Astrocyte of the spinal cord (primary cell): ENCODE data around the gene SIRPB2.

Experiments
- DNase-seq: peaks from one replicate; pipeline ENCODE4 v3.0.0; 2011; ENCODE audit warnings: low read depth, low spot score
- H3K4me3 ChIP-seq: 2 replicates; pipeline ENCODE4 v1.5.1; 2011; ENCODE audit warnings: low read depth, mild to moderate bottlenecking, low read length, moderate library complexity
- in situ Hi-C: cut with HindIII; loops from 2 replicates; pipeline ENCODE4 v1.10.0; 2017; ENCODE audit warnings: low sequenced_read_pairs
- TF ChIP-seq, protein P1 (sequence below): IDR thresholded peaks from 2 replicates; pipeline ENCODE4 v1.5.1; 2012; ENCODE audit warnings: low read depth, mild to moderate bottlenecking, low read length, inconsistent platforms

The SIRPB2 gene

DNA sequence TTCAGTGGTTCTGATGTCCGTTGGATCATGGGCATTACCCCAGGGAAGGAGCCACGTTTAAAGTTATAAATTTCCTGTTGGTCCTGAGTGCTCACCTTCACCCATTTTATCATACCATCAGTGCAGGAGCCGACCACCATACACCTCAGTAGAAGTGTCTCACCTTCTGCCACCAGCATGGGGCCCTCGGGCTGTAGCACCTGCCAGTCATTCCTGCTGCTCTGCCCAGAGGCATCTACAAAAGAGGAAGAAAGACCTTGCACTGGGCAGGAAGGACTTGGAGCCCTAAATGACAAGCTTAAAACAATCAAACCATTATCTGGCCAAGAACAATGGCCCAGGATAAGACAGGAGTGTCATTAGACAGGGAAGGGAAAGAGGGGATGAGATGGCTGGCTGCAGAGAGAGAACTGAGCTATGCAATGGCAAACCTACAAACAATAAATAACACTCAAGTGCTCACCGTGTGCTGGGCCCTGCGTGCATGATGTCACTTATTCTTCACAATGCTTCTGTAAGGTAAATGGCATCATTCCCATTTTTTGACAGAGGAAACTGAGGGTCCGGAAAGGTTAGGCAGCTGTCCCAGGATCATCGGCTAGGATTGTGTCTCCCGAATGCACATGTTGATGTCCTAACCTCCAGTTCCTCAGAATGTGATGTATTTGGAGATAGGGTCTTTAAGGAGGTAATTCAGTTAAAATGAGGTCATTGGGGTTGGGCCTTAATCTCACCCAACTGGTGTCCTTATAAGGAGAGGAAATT, 11.2 kb downstream of the SIRPB2 start:
- in situ Hi-C loops: no loop called here
- TF ChIP-seq, protein P1, sequence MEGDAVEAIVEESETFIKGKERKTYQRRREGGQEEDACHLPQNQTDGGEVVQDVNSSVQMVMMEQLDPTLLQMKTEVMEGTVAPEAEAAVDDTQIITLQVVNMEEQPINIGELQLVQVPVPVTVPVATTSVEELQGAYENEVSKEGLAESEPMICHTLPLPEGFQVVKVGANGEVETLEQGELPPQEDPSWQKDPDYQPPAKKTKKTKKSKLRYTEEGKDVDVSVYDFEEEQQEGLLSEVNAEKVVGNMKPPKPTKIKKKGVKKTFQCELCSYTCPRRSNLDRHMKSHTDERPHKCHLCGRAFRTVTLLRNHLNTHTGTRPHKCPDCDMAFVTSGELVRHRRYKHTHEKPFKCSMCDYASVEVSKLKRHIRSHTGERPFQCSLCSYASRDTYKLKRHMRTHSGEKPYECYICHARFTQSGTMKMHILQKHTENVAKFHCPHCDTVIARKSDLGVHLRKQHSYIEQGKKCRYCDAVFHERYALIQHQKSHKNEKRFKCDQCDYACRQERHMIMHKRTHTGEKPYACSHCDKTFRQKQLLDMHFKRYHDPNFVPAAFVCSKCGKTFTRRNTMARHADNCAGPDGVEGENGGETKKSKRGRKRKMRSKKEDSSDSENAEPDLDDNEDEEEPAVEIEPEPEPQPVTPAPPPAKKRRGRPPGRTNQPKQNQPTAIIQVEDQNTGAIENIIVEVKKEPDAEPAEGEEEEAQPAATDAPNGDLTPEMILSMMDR: no peak
- no peak for DNase-seq
- no peak overlapping the region for H3K4me3 ChIP-seq

DNA sequence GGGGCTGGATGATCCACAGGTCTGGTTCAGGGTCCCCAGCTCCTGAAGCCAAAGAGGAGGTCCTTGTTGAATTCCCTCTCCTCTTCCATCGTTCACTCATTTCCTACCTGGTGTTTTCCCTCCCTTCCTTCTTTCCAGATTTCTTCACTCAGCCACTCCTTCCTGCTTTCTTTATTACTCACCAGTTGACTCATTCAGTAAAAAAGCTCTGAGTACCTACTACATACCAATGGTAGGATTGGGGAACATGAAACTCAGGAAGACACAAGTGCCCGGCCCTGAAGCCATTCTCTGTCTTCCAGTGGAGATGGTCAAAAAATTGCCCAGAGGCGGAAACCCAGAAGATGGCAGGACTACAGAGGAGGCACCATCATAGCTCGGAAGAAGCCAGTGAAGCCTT, 12.7 kb downstream of the SIRPB2 start:
- H3K4me3 ChIP-seq: no peak overlapping the region
- in situ Hi-C loops: no loop called here
- TF ChIP-seq, protein P1: no peak
- DNase-seq: peak; percentile 36

DNA sequence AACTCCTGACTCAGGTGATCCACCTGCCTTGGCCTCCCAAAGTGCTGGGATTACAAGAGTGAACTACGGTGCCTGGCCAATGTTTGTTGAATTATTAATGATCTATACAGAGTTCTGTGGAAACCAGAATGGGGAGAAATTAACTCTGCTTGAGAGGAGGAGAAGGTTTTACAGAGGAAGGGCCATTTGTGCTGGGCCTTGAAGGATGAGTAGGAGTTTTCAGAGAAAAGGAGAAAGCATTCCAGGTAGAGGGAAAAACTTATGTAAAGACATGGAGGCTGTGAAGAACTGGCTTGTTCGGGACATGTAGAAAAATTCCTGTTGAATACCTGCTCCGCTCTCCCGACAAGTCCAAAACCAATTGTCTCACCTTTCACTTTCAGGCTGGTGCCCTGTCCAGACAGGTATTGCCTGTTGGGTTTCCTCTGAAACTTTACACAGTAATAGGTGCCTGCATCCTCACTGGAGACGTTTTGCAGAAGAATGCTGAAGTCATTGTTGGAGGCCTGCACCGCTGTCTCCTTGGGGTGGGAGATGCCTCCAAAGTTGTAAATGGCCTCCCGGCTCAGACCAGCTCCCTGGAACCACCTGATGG, 13.2 kb downstream of the SIRPB2 start:
- H3K4me3 ChIP-seq: no peak overlapping the region
- TF ChIP-seq, protein P1: no peak
- DNase-seq: no peak
- in situ Hi-C loops: no loop called here

- in situ Hi-C loops: no loop called here
- no peak for DNase-seq
Measured at GRCh38 chr20:1474817-1475603, 16.2 kb downstream of the SIRPB2 start.

GRCh38 chr20:1474325-1474724, 16.9 kb downstream of the SIRPB2 start:
- no peak for DNase-seq
- TF ChIP-seq, protein P1: no peak
- in situ Hi-C loops: no loop called here

More at GRCh38 chr20:1474817-1475603, 16.2 kb downstream of the SIRPB2 start:
- TF ChIP-seq, protein P1: peak; percentile 15
- H3K4me3 ChIP-seq: no peak overlapping the region

DNA sequence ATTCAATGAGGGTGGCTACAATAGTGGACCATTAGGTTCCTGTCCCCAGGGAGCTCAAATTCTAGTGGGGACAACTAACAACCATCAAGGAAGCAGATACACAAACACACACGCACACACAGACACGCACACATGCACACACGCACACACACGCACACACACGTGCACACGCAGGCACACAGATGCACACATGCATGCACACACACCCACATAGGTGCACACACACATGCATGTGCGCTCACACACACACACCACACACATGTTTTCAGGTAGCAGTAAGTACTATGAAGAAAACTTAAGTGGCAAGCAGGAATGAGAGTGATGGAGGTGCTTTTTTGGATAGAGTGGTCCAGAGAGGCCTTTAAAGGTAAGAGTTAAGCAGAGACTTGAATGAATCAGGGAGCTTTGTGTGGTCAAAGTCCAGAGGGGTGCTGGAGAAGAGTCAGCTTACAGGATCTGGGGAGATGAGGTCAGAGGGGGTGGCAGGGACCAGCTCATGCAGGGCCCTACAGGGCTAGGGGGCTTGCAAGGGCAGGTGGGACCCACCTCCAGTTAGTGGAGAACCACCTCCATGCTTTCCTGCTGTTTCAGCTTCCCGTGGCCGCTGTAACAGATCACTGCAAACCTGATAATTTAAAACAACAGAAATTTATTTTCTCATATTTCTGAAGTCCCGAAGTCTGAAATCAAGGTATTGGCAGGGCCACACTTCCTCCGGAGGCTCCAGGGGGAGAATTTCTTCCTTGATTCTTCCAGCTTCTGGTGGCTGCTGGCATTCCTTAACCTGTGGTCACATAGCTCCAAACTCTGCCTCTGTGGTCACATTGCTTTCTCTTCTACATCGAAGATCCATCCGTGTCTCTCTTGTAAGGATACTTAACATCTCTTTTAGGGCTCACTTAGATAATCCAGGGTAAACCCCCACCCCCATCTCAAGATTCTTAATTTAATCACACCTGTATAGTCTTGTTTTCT, 17.7 kb downstream of the SIRPB2 start:
- no peak overlapping the region for H3K4me3 ChIP-seq
- no peak for DNase-seq
- TF ChIP-seq, protein P1: no peak
- in situ Hi-C loops: no loop called here

More at GRCh38 chr20:1474325-1474724, 16.9 kb downstream of the SIRPB2 start:
- no peak overlapping the region for H3K4me3 ChIP-seq
